Activated T-cell treated with anti-CD3 and anti-CD28 coated beads for 48 hours (primary cell): Measurements from ENCODE around the gene SLC9B2.

ENCODE experiments used
- DNase-seq: peaks from one replicate; pipeline ENCODE4 v3.0.0-alpha.2; 2020; ENCODE audit warnings: low read depth

SLC9B2 gene

DNA sequence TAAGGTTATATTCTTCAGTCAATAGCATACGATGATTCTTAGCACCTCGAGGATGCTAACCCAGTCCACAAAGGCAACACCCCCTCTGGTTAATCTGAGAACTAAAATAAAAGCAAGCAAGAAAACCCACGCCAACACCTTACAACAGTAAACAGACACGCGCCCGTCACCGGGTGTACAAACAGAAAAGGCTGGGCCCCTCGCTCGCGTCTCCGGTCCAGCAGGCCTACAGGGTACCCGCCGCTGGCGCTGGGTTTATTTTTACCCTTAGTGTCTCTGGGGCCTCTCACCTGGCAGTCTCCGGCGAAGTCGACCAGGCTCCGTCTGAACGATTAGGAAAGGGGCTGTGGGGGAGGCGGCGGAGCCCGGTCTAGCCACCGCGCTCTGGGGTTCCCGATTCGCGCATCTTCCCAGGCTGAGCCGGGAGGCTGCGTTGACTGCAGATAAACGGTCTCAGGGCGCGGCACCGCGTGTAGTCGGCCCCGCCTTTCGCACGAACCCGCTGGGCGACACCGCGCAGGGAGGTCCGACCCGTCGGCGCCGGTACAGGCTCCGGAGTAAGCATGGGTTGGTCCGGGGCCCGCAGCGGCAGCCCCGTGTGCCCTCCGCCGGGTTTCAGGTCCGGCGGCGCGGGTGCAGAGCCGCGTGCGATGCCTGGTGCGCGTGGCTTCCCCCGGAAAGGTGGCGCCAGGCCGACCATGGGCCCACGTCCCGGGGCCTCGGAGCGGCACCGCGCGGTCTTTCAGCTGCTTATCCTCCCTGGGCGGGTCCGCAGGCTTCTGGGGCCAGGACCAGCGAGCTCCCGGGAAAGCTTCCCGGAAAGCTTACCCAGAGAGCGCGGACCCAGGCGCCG lies 441 bp downstream of the SLC9B2 start:
- DNase-seq = peak; percentile 51

DNA sequence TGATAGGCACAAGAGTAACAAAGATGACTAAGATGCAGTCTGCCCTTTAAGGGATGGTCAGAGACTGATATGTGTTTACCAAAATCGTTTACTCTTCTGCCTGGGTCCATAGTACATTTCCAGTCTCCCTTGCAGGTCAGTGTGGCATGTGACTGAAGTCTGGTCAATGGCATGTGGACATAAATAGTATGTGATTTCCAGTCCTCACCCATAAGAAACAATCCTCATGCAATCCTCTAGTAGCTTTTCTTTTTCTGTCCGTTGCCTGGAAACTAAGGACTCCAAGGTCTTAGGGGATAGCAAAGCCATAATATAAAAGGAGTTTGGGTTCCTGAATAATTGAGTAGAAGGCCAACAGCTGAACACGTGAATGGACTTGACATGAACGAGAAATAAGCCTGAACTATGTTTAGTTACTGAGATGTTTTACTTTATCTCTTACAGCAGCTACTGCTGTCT lies 1.1 kb downstream of the SLC9B2 start:
- no peak for DNase-seq

DNA sequence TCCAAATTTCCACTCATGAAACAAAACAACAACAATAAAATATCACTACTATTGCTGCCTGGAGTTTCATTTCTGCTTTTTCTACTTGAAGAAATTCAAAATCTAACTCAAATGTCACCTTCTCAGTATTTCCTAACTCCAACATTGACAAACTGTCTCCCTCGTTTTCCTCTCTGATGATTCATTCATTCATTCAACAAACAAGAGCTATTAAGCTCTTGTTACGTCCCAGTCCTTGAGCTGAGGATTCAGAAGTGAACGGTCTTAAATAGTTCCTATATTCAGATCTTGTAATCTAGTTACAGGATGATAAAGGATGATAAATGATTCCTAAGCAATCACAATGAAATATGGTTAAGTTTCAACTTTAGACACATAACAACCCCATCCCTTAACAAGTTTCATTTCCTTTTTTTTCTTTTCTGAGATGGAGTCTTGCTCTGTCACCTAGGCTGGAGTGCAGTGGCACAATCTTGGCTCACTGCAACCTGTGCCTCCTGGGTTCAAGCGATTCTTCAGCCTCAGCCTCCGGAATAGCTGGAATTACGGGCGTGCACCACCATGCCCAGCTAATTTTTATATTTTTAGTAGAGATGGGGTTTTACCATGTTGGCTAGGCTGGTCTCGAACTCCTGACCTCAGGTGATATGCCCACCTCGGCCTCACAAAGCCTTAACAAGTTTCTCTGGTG lies 1.7 kb downstream of the SLC9B2 start:
- no peak for DNase-seq

DNA sequence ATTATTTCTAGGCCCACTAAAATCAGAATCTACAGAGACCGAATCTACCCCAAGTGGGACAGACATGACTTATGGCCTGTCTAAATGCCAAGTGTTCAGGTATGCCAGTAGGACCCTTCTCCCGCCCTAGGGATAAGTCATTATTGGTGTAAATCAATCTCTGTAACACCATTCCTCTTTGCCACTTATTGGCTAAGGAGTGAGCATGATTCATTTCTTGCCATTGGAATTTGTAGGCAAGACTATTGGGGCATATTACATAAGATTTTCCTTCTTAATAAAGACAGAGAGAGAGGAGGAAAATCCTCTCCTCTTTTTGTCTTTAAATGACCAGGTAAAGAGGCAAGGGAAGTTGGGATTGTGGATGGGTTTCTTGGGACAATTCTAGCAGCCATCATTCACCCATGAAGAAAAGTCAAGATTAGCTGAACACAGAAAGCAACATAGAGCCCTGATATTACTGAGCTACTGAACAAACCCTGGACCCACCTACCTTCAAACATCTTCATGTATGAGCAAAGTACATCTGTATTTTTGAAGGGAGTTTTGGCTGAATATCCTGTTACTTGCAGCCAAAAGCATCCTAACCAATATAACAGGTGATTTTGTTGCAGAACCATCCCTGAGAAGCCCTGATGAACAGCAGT lies 2.6 kb downstream of the SLC9B2 start:
- DNase-seq = no peak

DNA sequence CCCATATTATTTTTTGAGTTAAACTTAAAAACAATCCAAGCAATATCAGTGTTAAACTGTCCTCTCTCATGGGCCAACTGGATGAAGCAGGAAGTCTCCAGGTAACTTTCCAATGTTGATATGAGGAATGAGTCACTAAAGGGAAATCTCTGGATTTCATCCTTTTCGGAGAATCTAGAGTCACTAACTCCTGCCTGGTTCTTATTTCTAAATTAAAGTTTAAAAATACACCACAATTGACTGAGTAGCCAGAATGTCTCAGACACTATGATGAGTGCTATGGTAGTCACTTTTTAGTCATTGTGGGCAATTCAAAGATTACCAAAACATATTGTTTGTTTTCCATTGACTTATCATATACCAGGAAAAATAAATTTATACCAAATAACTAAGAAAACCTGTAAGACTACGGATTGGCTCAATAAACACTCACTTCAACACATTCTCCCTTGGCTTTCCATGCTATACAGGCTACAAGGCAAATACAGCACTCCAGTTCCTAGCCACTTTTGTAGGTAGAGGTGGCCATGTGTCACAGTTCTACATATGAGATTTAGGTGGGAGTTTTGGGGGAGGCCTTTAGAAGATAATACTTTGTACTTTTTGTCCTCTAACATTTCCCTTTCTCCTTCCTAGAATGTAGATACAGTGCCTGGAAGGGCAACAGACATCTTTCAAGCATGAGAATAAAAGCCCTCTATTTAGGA lies 8.6 kb downstream of the SLC9B2 start:
- DNase-seq = no peak

DNA sequence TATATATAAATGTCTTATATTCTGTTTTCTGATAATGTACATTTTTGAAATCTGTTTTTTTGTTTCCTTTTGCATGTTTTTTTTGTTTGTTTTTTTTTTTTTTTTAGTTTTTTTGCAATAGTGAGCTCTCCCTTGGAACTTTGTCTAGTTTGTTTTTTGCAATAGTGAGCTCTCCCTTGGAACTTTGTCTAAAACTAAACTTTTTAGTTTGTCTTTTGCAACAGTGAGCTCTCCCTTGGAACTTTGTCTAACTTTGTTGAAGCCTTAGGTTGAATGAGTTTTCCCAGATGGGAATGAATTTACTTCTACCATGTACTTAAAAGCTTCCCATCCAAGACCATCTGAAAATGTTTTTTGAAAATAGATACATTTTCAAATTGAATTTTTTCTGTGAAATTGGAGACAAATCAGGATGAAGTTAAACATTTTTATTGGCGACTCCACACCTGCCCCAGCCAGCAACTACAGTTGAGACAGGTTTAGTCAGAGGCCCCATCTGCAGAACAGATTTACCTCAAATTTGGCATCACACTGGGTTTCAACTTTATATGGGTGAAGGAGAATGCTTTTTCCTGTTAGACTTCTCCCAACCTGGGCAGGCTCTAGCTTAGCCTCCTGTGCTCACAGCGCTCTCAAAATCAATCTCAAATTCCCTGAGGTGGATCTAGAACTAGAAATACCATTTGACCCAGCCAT lies 16.0 kb downstream of the SLC9B2 start:
- no peak for DNase-seq

DNA sequence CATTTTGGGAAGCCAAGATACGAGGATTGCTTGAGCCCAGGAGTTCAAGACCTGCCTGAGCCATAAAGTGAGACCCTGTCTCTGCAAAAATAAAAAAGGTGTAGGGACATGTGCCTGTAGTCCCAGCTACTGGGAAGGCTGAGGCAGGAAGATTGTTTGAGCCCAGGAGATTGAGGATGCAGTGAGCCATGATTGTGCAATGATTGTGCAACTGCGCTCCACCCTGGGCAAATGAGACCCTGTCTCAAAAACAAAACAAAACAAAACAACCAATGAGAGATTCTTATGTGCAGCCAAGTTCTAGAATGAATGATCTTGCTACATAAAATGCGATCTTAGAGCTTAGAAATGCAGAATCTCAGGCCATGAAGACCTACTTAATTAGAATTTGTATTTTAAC lies 22.5 kb downstream of the SLC9B2 start:
- no peak for DNase-seq

DNA sequence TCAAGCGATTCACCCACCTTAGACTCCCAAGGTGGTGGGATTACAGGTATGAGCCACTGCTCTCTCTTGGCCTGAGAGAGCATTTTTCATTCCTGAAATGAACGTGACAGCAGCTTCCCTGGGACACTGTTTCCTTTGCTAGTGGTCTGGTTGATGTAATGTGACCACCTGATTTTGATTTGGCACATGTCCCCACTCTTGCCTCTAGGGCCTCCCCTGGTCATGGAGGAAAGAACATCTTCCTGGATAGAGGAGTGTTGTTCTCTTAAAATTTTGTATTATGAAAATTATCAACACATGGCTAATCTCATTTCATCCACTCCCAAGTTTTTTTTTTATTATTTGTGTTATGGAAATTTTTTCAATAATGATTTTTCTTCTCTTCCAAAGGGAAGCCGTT lies 23.8 kb downstream of the SLC9B2 start:
- no peak for DNase-seq

DNA sequence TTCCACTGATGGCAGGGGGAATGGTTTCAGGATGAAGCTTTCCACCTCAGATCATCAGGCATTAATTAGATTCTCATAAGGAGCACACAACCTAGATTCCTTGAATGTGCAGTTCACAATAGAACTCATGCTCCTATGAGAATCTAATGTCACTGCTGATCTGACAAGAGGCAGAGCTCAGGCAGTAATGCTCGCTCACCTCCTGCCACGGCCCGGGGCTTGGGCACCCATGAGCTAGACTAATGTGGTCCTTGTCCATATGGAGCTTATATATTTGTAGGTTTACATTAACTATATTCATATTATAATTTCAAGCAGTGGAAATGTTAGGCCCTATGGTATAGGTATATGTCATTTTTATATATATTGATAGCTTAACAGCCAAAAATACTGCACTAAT lies 24.4 kb downstream of the SLC9B2 start:
- no peak for DNase-seq

DNA sequence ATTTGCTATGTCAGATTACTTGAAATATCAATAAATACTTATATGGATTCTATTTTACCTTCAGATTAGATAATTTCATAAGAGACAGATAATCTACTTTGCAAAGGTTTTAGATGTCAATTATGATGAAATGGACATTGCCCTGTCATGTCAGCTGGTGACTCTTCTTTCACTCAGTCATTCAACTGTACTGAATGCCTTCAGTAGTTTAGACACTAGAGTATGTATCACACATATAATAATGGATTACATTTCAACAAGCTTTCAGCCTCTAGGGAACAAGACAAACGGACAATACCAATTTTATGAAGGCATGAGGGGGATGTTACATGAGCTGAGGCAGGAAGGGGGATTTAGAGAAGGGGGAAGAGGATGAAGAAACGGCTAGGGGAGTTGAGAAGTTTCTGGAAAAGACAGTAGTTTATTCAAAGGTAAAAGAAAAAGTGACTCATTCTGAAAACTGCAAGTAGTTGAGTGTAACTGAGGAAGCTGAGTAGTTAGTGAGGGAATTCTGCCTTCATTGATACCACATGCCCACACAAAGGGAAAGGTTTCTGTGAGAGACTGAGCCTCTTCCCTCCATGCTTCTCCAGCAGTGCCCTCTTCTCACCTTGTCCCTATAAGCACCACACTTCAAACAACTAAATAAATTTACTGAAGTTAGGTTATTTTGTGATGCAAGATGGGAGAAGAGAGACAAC lies 25.7 kb downstream of the SLC9B2 start:
- no peak for DNase-seq

DNA sequence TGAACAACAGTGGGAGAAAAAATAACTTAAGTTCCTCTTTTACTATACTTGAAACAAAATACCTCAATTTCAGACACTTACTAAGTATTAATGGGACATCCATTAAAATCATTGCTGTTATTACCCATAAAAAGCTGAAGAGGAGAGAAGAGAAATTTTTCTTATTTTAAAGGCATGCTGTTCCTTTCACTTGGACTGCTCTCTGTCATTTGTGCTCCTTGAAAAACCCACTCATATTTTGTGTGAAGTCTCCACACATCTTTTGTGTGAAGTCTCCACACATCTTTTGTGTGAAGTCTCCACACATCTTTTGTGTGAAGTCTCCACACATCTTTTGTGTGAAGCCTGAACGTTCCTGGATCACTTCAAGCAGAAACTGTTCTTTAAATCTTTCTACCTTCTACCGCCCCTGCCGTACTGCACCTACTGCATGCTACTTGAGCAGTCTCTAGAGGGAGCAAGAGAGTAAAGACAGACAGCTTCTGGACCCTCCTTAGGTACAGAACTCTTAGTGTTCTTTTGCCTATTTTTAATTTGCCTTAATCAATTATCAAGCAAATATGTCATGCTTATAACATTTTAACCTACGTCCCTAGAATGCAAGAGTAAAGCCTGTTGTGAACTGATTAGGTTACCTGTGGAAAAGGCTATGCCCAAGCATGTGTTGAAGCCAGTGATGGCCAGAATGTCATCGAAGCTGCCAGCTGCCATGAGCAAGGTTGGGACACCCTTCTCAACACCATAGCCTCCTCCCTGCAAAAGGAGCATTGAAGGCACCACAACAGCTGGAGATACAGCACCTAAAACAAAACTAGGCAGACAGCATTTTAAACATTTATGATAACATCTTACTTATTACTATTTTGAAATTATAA lies 29.9 kb downstream of the SLC9B2 start:
- DNase-seq = no peak

DNA sequence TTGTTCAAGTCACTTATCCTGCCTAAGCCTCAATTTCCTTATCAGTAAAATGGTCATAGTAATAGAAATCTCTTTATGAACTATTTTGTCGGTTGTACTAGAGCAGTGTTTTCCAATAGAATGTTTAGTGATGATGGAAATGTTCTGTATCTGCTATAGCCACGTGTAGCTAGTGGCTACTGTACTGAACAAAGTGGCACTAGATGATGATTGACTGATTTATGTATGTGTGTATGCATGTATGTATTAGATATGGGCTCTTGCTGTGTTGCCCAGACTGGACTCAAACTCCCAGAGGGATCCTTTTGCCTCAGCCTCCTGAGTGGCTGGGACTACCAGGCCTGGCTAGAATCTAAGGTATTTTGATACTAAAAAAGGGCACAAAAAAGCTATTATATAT lies 32.4 kb downstream of the SLC9B2 start:
- no peak for DNase-seq

DNA sequence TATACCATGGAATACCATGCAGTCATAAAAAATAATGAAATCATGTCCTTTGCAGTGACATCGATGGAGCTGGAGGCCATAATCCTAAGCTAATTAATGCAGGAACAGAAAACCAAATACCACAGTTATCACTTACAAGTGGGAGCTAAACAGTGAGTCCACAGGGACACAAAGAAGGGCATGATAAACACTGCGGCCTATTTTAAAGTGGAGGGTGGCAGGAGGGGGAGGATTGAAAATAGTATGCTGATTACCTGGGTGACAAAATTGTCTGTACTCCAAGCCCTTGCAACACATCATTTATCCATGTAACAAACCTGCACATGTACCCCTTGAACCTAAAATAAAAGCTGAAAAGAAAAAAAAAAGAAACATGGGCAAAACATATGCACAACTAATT lies 40.4 kb downstream of the SLC9B2 start:
- no peak for DNase-seq

DNA sequence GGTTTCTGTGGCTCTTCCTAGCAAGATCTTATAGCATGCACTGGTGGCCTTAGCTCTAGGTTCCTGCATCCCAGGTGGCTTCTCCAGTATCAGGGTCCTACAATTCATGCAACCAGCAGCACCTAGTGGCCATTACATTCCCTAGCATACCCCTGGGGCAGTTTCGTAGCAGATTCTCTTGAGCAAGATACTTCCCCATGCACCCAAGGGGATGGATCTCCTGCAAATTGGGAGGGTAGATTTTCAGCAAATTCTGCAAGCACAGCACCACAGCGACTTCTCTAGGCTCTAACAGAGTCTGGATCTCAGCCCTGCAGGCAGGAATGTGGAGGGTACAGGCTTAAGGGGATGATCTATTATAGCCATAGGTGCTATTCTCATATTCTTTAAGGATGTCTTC lies 44.0 kb downstream of the SLC9B2 start:
- DNase-seq = no peak

DNA sequence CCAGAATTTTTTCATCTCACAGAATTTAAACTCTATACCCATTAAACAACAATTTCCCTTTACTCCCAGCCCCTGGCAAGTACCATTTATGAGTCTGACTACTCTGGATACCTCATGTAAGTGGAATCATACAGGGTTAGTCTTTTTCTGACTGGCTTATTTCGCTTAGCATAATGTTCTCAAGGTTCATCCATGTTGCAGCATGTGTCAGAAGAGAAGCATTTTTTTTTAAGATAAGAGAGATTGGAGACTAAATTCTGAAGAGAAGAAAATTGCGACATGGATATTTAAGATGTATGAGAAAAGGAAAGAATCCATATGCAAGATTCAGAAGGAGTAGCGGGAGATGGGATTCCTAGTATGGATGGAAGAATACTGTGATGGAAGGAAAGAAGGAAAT lies 45.8 kb downstream of the SLC9B2 start:
- no peak for DNase-seq

DNA sequence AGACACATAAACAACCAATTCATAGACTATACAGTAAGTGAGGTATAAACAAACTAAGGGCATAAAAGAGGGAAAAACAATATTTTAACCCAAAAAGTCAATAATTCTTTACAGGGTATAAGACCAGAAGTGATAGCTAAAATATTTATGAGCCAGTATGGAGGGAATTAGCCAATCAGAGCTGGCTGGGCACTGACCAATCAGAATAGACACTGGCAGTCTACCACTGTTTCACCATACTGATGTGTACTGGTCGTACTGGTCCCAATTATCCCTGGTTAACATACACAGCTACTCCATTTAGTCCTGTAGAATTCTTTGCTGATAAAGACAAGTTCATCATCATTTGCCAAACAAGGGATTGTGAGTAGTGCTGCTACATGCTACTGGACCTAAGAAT lies 47.3 kb downstream of the SLC9B2 start:
- no peak for DNase-seq

DNA sequence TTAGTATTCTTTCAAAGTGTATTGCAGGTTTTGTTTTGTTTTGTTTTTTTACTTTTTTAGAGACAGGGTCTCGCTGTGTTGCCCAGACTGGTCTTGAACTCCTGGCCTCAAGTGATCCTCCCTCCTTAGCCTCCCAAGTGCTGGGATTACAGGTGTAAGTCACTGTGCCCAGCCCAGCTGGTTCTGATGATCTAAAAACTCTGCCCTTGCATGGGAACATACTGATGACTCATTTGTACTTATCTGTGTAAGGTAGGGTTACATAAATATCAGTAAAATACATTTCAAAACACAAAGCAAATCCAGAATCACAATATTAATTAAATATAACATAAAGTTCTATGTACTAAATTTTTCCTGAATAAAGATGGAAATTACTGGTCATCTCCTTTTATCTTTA lies 49.7 kb downstream of the SLC9B2 start:
- DNase-seq = no peak

DNA sequence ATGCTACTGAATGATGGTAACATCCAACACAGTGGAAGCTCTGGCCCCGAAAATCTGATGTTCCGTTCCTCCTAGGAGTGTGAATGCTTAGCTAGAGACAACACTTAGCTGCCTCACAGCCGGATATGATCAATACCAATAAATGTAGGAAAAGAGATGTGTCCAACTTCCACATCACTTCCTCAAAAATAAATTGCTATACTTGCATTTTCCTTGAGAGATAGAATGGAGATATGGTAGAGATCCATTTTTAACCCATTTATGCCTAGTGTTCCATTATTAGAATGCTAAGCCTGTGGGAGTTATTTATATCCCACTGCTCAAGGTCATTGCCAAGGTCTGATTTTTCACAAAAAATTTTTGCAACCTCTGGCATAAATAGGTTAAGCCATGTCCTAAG lies 51.6 kb downstream of the SLC9B2 start:
- DNase-seq = no peak

DNA sequence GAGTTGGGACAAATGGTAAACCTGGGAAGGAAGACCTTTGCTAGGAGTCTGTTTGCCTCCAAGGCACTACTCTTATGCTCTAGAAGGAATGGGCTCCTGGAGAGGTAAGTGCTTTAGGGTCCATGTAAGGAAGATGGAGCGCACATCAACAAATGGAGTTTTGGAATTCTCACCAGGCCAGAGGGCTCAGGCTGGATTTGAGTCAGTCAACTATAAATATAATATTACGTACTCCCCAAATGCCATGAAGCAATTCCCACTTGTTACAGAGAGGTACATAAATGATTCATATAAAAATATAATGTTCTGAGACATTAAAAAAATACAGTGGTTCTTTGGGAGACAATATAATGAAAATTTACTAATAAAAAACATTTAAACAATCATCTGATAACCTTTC lies 55.4 kb downstream of the SLC9B2 start:
- DNase-seq = no peak
